Heart left ventricle (tissue), 16 donors: Measurements from ENCODE around the gene HELB. TPM values are rescaled to one million over a fixed set of nuclear protein-coding genes. Genes with fewer than 3 reads are reported as not detected.

Experiments
- ATAC-seq, 4 donors: fragments of 200-7000 bp; cut with Tn5 transposase; one replicate each; pipeline ENCODE4 v1.9.1; 2020 to 2022; ENCODE audit warnings: moderate library complexity in 4 of 4, mild to moderate bottlenecking in 3 of 4, moderate number of reproducible peaks in 1 of 4
- DNase-seq, 5 donors: peaks; one replicate each; pipeline ENCODE4 v3.0.0-alpha.2; 2020
- H3K27ac ChIP-seq, 12 donors: fragments of 200-600 bp; sonication (generic) in 4 of 12; one replicate each; pipeline versions ENCODE4 v1.5.0 to v1.8.0; 2016 to 2022; ENCODE audit warnings: mild to moderate bottlenecking in 2 of 12
- H3K27me3 ChIP-seq, 9 donors: fragments of 200-600 bp; sonication (generic) in 2 of 9; one replicate each; pipeline versions ENCODE4 v1.5.1 to v1.8.0; 2016 to 2022; ENCODE audit warnings: mild to moderate bottlenecking in 3 of 9
- H3K36me3 ChIP-seq, 9 donors: fragments of 200-600 bp; sonication (generic) in 2 of 9; one replicate each; pipeline versions ENCODE4 v1.5.0 to v1.8.0; 2018 to 2022; ENCODE audit warnings: mild to moderate bottlenecking in 2 of 9
- H3K4me1 ChIP-seq, 12 donors: fragments of 200-600 bp; sonication (generic) in 4 of 12; one replicate each; pipeline versions ENCODE4 v1.5.0 to v1.8.0; 2016 to 2022; ENCODE audit warnings: mild to moderate bottlenecking in 3 of 12
- H3K4me3 ChIP-seq, 12 donors: fragments of 200-600 bp; sonication (generic) in 4 of 12; one replicate each; pipeline versions ENCODE4 v1.5.0 to v1.8.0; 2017 to 2022; ENCODE audit warnings: mild to moderate bottlenecking in 9 of 12, moderate library complexity in 4 of 12
- H3K9me3 ChIP-seq, 12 donors: fragments of 200-600 bp; sonication (generic) in 4 of 12; one replicate each; pipeline versions ENCODE4 v1.5.0 to v1.8.0; 2016 to 2022; ENCODE audit warnings: mild to moderate bottlenecking in 1 of 12
- CTCF ChIP-seq, 12 donors: fragments of 200-600 bp; sonication (generic) in 4 of 12; IDR thresholded peaks; one replicate each; pipeline versions ENCODE4 v1.5.0 to v1.8.0; 2018 to 2022; ENCODE audit warnings: antibody characterized with exemption in 12 of 12, mild to moderate bottlenecking in 5 of 12
- POLR2A ChIP-seq, 2 donors: fragments of 450-650 bp; IDR thresholded peaks; one replicate each; pipeline ENCODE4 v1.6.1; 2017; ENCODE audit warnings: antibody characterized with exemption in 2 of 2, mild to moderate bottlenecking in 2 of 2, moderate library complexity in 2 of 2
- WGBS, 4 donors: extraction: QIAGEN DNeasy Blood & Tissue Kit in 2 of 4; methylation state at CpG; one replicate each; pipeline versions ENCODE4 v1.1.5 to v1.1.7; 2013 to 2018; 5-methylcytosine and 5-hydroxymethylcytosine counted together
- intact Hi-C, 10 donors: fragments of 100-400 bp; cut with DNase I; formaldehyde crosslinking; loops; one replicate each; pipeline versions ENCODE4 v1.11.1 to v1.14.2; 2022
- polyA plus RNA-seq, 2 donors: library from polyadenylated mRNA; stranded (reverse); fragments of 200-250 nt; gene quantifications; one replicate each; pipeline ENCODE4 v1.2.3, GENCODE V29; 2013
- total RNA-seq, 9 donors: library from RNA; depleted of rRNA in 2 of 9; stranded (reverse); fragments of >200 nt in 2 of 9; fragmentation: NEBNext Ultra II Directional in 3 of 9; extraction: Animal tissue kit (Norgen Biotek cat#: 25700) in 3 of 9; gene quantifications; one replicate each; pipeline versions ENCODE4 v1.1.0 to v1.2.4, GENCODE V29; 2016 to 2023
- donor health status: ischemic (EF 13 %, LVEDD 7.1; RV severe dilation, severe dysfunction).
- donor health status: healthy with polysubstance abuse.
- donor health status: DM: no; HTN: yes; CAD: no.
- donor health status: DM: no; HTN: no; CAD: no.
- donor health status: ischemic (EF 25% LVEDD 6.9; RV normal size, moderate dysfunction).
- donor health status: ischemic (EF 25% LVEDD 5.7; RV mildly dilated, moderate dysfunction).
- donor health status: healthy.
- donor health status: DM: yes; HTN: yes; CAD: no.
- donor health status: ischemic (EF 35%, LVEDD 5.7; RV mildly dilated, moderate dysfunction).
- donor health status: nonischemic (EF 11% LVEDD 7.7; RV severe dilation, severe dysfunction).
- donor health status: DM: yes; HTN: yes; CAD: no.
- donor health status: PGD.
- donor health status: ischemic (EF 29% LVEDD 5.4; RV normal size, mild dysfunction).
- donor health status: nonischemic (EF 23%, LVEDD 6.1; RV moderate dilation, normal function).

HELB gene
- total and polyA plus RNA-seq, 11 donors = 0.32 to 4.3 (median 0.82) TPM

DNA sequence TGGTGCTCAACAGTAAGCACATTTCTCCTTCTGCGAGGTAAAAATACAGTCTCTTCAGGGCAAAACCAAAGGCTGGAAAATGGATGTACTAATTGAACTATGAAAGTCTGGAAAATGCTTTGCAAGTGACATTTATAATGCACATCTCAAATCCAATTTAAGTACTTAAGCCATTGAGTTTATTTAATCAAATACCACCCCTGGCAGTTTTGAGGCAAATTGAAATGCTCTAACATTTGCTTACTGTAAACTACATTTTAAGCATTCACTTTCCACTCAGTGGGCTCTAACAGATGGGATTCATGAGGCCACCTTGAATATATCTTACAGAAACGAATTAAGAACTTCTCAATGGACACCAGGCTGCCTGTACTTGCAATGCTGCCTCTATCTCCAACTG lies 69.7 kb downstream of the HELB start:
- DNase-seq (no peak), ATAC-seq (no peak)
- 71 to 83% (median 80%) methylated on average over 2 of the region's 2 CpGs for WGBS, 4 donors
- H3K4me1 ChIP-seq = no peaks in the 10 kb centered on the region
- no peak overlapping the region for H3K27ac ChIP-seq
- H3K4me3 ChIP-seq = no peak overlapping the region
- H3K36me3 ChIP-seq = no peaks in the 10 kb centered on the region
- H3K9me3 ChIP-seq = no peaks in the 10 kb centered on the region
- intact Hi-C loops = no loop called here
- H3K27me3 ChIP-seq = no peaks in the 10 kb centered on the region
- TF ChIP-seq CTCF (IDR thresholded peaks at IDR 0.05) (no peak), POLR2A (IDR thresholded peaks at IDR 0.05) (no peak)

DNA sequence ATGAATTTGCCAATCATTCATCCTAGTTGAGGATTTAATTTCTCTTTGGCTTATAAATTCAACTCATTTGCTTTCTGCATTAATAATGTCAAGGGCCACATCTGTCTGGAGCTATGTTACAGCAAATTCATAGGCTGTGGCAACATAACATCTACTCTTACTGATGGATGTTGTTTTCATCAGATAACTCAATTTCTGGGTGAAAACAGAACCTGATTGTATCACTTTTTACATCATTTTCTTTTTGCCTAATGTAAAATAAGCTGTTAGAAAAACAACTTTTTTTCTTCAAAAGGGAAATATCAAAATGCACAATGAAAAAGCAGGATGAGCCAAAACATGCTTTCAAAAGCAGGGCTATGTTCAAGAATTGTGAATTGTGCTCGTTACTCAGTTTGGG lies 73.3 kb downstream of the HELB start:
- intact Hi-C loops = no loop called here
- WGBS, 4 donors = 74 to 90% (median 88%) methylated on average over 1 of the region's 1 CpG
- H3K36me3 ChIP-seq = no peaks in the 10 kb centered on the region
- DNase-seq = no peak
- H3K27me3 ChIP-seq = no peaks in the 10 kb centered on the region
- H3K9me3 ChIP-seq = no peaks in the 10 kb centered on the region
- no peak for ATAC-seq
- peaks cover 0 to 13% (median 0%) of the 10 kb centered on the region in 12 donors for H3K4me1 ChIP-seq
- no peak overlapping the region for H3K27ac ChIP-seq
- H3K4me3 ChIP-seq = no peak overlapping the region
- TF ChIP-seq POLR2A (IDR thresholded peaks at IDR 0.05) (no peak), CTCF (IDR thresholded peaks at IDR 0.05) (no peak)

- WGBS, 4 donors = 88 to 92% (median 91%) methylated on average over 6 of the region's 6 CpGs
- TF ChIP-seq POLR2A (IDR thresholded peaks at IDR 0.05) (no peak), CTCF (IDR thresholded peaks at IDR 0.05) (no peak)
- intact Hi-C loops = no loop called here
Measured at GRCh38 chr12:66379616-66380015, 77.3 kb downstream of the HELB start.

GRCh38 chr12:66380769-66381535 lies 78.7 kb downstream of the HELB start:
- no peaks in the 10 kb centered on the region for H3K9me3 ChIP-seq
- no peak overlapping the region for H3K4me3 ChIP-seq
- ATAC-seq (no peak), DNase-seq (no peak)
- H3K27me3 ChIP-seq = no peaks in the 10 kb centered on the region
- peaks cover 0 to 21% (median 0%) of the 10 kb centered on the region in 12 donors for H3K4me1 ChIP-seq
- no peaks in the 10 kb centered on the region for H3K36me3 ChIP-seq
- TF ChIP-seq CTCF (IDR thresholded peaks at IDR 0.05) (no peak), POLR2A (IDR thresholded peaks at IDR 0.05) (no peak)
- intact Hi-C loops = no loop called here
- H3K27ac ChIP-seq = no peak overlapping the region
- WGBS, 4 donors = 91 to 94% (median 93%) methylated on average over 5 of the region's 5 CpGs

More at GRCh38 chr12:66379616-66380015, 77.3 kb downstream of the HELB start:
- Histone ChIP-seq H3K36me3 (no peaks in the 10 kb centered on the region), H3K27me3 (no peaks in the 10 kb centered on the region), H3K9me3 (no peaks in the 10 kb centered on the region), H3K4me3 (no peak overlapping the region), H3K4me1 (peaks cover 0 to 21% (median 0%) of the 10 kb centered on the region in 12 donors), H3K27ac (peak overlapping the region in 1 of 12 donors; percentile 35)
- ATAC-seq (no peak), DNase-seq (no peak)
